AG10803 (cell line): Measurements from ENCODE around the gene TNIP1.

Source experiments
- DNase-seq: peaks from one replicate; pipeline ENCODE4 v3.0.0; 2010; ENCODE audit warnings: low read depth
- H3K4me3 ChIP-seq: 2 replicates; pipeline ENCODE4 v1.5.1; 2011; ENCODE audit warnings: mild to moderate bottlenecking, low read length, control low read depth
- CTCF ChIP-seq: conservative IDR thresholded peaks from 2 replicates; pipeline ENCODE4 v1.5.1; 2011; ENCODE audit warnings: mild to moderate bottlenecking, low read length, control low read depth, inconsistent platforms

The TNIP1 gene

GRCh38 chr5:151058891-151059489 lies 21.8 kb downstream of the TNIP1 start:
- DNase-seq, result no peak
- no peak overlapping the region for H3K4me3 ChIP-seq
- no peak for TF ChIP-seq CTCF

- DNase-seq, result no peak
- 0 out of 2 replicates have a peak, but pooled peaks have one; percentile 2 for TF ChIP-seq CTCF
- no peak overlapping the region for H3K4me3 ChIP-seq
Measured at GRCh38 chr5:151058301-151058700, 22.5 kb downstream of the TNIP1 start.

GRCh38 chr5:151056379-151057325 lies 24.2 kb downstream of the TNIP1 start:
- H3K4me3 ChIP-seq, result no peak overlapping the region
- no peak for TF ChIP-seq CTCF
- no peak for DNase-seq

GRCh38 chr5:151055336-151055735 lies 25.5 kb downstream of the TNIP1 start:
- DNase-seq, result no peak
- TF ChIP-seq CTCF, result no peak
- H3K4me3 ChIP-seq, result no peak overlapping the region

GRCh38 chr5:151054709-151055108 lies 26.1 kb downstream of the TNIP1 start:
- H3K4me3 ChIP-seq, result no peak overlapping the region
- TF ChIP-seq CTCF, result no peak
- no peak for DNase-seq

GRCh38 chr5:151053796-151054462 lies 26.9 kb downstream of the TNIP1 start:
- no peak for TF ChIP-seq CTCF
- DNase-seq, result no peak
- no peak overlapping the region for H3K4me3 ChIP-seq

GRCh38 chr5:151052836-151053235 lies 28.0 kb downstream of the TNIP1 start:
- TF ChIP-seq CTCF, result no peak
- no peak for DNase-seq
- no peak overlapping the region for H3K4me3 ChIP-seq
